WERI-Rb-1 (cell line): ENCODE results near the gene CEP70.
"Not testable (repeated sequence)": the region's sequence is repeated elsewhere in the genome, so short reads cannot be mapped to it uniquely, and the experiment has no call there.

Experiments used
- DNase-seq: peaks from one replicate; pipeline ENCODE4 v3.0.0-alpha.2; 2020
- H3K27ac ChIP-seq: fragments of 250-450 bp; sonication (Bioruptor Pico); 2 replicates; pipeline ENCODE4 v1.5.1; 2020; ENCODE audit warnings: mild to moderate bottlenecking, moderate library complexity
- H3K27me3 ChIP-seq: fragments of 250-450 bp; sonication (Bioruptor Pico); 2 replicates; pipeline ENCODE4 v1.5.1; 2021; ENCODE audit warnings: mild to moderate bottlenecking, low read depth, moderate library complexity; ENCODE audit not compliant: insufficient read depth, severe bottlenecking
- H3K36me3 ChIP-seq: fragments of 250-450 bp; sonication (Bioruptor Pico); 2 replicates; pipeline ENCODE4 v1.5.1; 2020; ENCODE audit warnings: mild to moderate bottlenecking, moderate library complexity
- H3K4me3 ChIP-seq: 2 replicates; pipeline ENCODE4 v1.5.1; 2011; ENCODE audit warnings: low read depth, mild to moderate bottlenecking, control low read depth, low read length
- H3K9me3 ChIP-seq: fragments of 250-450 bp; sonication (Bioruptor Pico); 2 replicates; pipeline ENCODE4 v1.5.1; 2021; ENCODE audit warnings: mild to moderate bottlenecking, moderate library complexity; ENCODE audit not compliant: severe bottlenecking
- TF ChIP-seq, protein P1 (sequence below): IDR thresholded peaks from 2 replicates; pipeline ENCODE4 v1.5.1; 2011; ENCODE audit warnings: low read depth, mild to moderate bottlenecking, control low read depth, inconsistent platforms, low read length

The CEP70 gene

DNA sequence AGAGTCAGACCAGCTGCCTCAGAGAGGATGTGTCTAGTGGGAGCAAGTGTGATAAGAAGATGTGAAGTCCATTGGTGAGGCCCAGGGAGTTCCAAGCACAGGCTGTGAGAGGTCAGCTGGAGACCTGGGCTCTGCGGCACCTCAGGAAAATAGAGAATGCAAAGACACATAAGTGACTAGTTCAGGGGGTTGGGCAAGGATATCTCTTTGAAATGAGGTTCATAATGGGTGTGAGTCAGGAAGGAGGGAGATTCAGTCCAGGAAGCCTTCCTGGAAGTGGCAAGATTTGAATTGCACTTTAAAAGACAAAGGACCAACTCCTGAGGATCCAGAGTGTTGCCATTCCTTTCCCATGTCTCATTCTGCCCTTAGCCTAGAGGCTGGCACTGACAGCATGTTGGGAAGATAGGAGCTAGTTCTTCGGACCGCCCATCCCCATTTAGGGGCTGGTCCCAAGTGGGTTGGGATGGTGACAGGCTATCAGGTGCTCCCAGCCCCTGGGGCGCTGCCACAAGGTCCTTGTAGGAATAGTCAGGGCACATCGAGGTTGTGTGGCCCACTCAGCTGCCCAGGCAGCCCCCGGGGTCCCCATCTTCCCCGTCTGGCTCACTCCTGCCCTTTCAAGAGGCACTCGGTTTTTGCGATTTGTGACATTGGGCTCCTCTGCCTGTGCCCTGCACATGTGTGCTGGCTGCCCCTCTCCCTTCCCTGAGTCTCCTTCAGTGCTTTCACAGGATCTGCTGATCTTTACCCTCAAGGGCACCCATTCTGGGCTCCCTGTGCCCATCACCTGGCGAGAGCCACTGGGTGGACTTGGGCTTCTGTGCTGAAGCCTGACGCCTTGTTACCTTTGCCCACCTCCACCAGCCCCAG, 136.0 kb downstream of the CEP70 start:
- H3K36me3 ChIP-seq, result no peaks in the 10 kb centered on the region
- H3K27me3 ChIP-seq, result no peaks in the 10 kb centered on the region
- H3K4me3 ChIP-seq, result no peak overlapping the region
- DNase-seq, result no peak
- H3K9me3 ChIP-seq, result no peaks in the 10 kb centered on the region
- no peak overlapping the region for H3K27ac ChIP-seq
- TF ChIP-seq, protein P1, sequence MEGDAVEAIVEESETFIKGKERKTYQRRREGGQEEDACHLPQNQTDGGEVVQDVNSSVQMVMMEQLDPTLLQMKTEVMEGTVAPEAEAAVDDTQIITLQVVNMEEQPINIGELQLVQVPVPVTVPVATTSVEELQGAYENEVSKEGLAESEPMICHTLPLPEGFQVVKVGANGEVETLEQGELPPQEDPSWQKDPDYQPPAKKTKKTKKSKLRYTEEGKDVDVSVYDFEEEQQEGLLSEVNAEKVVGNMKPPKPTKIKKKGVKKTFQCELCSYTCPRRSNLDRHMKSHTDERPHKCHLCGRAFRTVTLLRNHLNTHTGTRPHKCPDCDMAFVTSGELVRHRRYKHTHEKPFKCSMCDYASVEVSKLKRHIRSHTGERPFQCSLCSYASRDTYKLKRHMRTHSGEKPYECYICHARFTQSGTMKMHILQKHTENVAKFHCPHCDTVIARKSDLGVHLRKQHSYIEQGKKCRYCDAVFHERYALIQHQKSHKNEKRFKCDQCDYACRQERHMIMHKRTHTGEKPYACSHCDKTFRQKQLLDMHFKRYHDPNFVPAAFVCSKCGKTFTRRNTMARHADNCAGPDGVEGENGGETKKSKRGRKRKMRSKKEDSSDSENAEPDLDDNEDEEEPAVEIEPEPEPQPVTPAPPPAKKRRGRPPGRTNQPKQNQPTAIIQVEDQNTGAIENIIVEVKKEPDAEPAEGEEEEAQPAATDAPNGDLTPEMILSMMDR, result no peak

DNA sequence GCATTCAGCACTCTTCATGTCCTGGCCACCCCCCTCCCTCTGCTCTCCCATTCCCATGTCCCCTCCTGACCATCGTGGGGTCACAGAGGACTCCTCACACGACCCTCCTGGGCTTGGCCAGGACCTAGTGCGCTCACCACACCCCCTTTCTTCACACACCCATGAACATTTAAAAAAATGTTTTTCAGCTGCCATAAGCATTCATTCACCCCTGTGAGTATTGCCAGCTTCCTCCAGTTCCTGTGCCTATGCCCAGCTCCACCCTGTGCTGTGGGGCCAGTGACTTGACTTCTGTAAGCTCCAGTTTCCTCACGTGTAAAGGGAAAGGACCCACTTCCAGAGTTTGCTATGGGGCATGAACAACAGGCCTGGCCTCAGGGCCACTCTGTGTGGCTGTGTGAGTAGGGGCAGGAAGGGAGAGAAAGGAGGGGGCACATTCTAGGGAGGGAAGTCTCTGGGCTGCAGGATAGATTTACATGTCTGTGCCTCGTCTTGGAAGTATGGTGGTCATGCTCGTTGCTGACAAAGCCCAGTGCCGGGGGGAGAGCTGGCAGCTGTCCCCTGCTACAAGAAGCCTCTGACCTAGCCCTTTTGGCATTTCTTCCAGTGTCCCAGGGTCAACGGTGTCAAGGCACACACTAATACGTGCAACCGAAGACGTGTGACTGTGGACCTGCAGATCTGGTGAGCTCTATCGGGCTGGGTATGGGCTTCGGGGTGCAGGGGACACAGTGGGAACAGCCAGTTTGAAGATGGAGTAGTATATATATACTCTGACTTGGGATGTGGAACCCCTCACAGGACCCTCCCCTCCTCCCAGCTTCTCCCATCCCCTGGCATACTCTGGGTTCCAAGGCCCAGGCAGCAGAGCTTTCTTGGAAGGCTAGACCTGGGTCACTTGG, 136.8 kb downstream of the CEP70 start:
- no peaks in the 10 kb centered on the region for H3K9me3 ChIP-seq
- H3K4me3 ChIP-seq, result no peak overlapping the region
- TF ChIP-seq, protein P1, result no peak
- H3K27me3 ChIP-seq, result no peaks in the 10 kb centered on the region
- no peak for DNase-seq
- H3K27ac ChIP-seq, result no peak overlapping the region
- H3K36me3 ChIP-seq, result no peaks in the 10 kb centered on the region

DNA sequence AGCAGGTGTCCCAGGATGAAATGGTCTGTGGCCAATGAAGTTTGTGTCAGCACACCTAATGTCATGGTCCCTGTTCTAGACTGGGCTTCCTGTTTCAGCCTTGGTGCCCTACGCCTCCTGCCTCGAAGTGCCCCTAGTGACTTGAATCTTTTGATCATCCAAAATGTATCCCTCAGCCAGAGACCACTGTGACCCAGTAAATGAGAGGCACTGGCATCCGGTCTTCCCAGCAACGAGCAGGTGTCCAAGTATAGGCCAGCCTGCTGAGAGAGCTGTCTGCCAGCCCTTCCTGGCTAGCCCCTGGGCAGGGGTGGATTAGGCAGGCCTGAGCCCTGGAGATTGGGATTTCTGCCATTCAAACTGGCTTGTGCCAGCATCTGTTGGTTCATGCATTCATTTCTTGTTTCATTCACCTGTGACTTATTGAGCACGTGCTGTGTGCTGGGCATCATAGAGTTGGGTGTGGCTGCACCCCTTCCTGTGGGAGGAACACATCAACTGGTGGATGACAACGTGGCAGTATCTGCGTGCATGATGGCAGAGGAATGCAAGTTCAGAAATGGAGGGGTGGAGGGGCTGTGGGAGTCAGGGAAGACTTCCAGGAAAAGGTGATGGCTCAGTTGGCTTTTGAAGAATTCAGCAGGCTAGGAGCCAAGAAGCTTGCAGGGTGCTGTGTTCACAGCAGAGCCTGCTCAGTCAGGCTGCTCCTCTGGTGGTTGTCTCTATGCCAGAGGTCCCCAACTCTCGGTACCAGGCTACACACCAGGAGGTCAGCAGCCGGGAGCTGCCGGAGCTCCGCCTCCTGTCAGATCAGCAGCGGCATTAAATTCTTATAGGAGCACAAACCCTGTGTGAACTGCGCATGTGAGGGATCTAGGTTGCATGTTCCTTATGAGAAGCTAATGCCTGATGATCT, 138.0 kb downstream of the CEP70 start:
- no peak overlapping the region for H3K27ac ChIP-seq
- no peaks in the 10 kb centered on the region for H3K27me3 ChIP-seq
- H3K9me3 ChIP-seq, result no peaks in the 10 kb centered on the region
- H3K36me3 ChIP-seq, result no peaks in the 10 kb centered on the region
- no peak for DNase-seq
- no peak overlapping the region for H3K4me3 ChIP-seq
- TF ChIP-seq, protein P1, result no peak

DNA sequence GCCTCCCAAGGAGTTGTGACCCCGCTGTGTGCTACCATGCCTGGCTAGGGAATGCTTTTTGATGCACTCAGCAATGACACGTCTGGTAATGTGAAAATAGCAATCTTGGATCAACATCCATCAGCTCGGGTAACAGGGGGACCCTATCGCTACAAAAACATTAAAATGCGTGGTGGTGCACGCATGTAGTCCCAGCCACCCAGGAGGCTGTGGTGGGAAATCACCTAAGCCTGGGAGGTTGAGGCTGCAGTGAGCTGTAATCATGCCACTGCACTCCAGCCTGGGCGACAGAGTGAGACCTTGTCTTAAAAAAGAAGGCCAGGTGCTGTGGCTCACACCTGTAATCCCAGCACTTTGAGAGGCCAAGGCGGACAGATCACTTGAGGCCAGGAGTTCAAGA, 140.1 kb downstream of the CEP70 start:
- H3K27ac ChIP-seq, H3K9me3 ChIP-seq, H3K4me3 ChIP-seq, H3K27me3 ChIP-seq, DNase-seq, H3K36me3 ChIP-seq: not testable (repeated sequence)

DNA sequence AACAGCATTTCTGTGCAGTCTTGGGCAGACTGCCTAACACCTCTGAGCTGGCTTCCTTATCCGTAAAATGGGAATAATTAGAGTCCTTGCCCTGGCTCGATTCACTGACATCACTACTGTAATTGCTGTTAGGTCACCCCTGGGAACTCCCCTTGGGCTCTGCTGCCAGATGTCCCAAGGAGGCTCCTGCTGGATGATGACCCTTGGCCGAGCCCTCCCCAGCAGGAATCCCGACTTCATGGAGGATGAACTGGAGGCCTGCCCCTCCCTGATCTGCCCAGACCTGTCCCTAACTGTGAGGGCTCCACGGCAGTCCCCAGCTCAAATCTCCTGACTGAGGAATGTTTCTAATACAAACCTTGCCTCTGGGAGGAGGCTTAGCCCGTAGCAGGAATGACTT, 141.6 kb downstream of the CEP70 start:
- H3K9me3 ChIP-seq, result no peaks in the 10 kb centered on the region
- no peak overlapping the region for H3K4me3 ChIP-seq
- DNase-seq, result no peak
- no peak overlapping the region for H3K27ac ChIP-seq
- H3K27me3 ChIP-seq, result no peaks in the 10 kb centered on the region
- H3K36me3 ChIP-seq, result no peaks in the 10 kb centered on the region
- TF ChIP-seq, protein P1, result no peak
